H54 (cell line): ENCODE measurements around the gene TOP3B.

ENCODE experiments used
- DNase-seq: peaks from one replicate; pipeline ENCODE4 v3.0.0; 2011; ENCODE audit warnings: low spot score, mixed read lengths; ENCODE audit not compliant: insufficient read length
- FAIRE-seq: peaks from 3 replicates; lab custom pipeline; 2011; peaks lifted over from hg19 to GRCh38; lab: Jason Lieb, UNC
- POLR2A ChIP-seq: IDR thresholded peaks from 2 replicates; pipeline ENCODE4 v1.6.1; 2011; ENCODE audit warnings: low read depth, mild to moderate bottlenecking, low read length

The TOP3B gene

GRCh38 chr22:21966643-21967516 lies 15.7 kb downstream of the TOP3B start:
- no peak for FAIRE-seq
- no peak for DNase-seq
- no peak for TF ChIP-seq POLR2A

DNA sequence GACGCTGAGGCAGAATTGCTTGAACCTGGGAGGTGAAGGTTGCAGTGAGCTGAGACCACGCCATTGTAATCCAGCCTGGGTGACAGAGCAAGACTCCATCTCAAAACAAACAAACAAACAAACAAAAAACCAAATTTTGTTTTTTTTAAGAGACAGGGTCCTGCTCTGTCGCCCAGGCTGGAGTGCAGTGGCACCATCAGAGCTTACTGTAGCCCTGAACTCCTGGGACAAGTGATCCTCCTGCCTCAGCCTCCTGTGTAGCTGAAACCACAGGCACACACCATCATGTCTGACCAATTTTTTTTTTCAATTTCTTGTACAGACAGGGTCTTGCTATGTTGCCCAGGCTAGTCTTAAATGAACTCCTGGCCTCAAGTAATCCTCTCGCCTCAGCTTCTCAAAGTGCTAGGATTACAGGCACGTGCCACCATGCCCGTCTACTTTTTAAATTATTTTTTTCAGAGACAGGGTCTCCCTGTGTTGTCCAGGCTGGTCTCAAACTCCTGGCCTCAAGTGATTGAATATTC lies 16.8 kb downstream of the TOP3B start:
- no peak for DNase-seq
- no peak for FAIRE-seq
- TF ChIP-seq POLR2A, result no peak

DNA sequence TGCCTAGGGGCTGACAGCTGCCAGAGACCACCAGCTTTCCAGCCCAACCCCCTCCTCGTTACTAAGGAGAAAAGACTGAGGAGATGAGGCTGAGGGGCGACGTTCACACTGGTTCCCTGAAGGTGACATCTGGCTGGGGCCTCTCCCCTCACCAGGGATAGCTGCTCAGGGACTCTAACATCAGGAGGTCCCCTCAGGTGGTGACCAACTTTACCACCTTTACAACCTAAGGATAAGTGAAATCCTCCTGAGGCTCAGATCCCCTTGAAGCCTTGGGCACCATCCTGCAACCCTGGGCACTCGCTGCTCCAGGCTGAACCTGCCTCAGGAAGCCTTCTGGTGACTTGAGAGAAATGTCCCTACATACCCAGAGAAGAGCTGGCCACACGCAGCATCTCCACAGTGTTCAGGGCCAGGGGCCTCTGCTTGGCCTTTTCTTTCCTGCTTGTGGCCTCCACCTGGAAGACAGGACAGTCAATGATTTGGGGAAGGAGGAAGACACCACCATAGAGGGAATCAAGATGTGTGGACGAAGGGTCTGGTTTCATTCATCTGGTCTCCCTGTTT lies 17.6 kb downstream of the TOP3B start:
- TF ChIP-seq POLR2A, result no peak
- FAIRE-seq, result no peak
- no peak for DNase-seq

- FAIRE-seq, result no peak
Measured at GRCh38 chr22:21964234-21964633, 18.4 kb downstream of the TOP3B start.

GRCh38 chr22:21963790-21964211 lies 18.8 kb downstream of the TOP3B start:
- no peak for DNase-seq
- no peak for TF ChIP-seq POLR2A
- FAIRE-seq, result no peak

More at GRCh38 chr22:21964234-21964633, 18.4 kb downstream of the TOP3B start:
- TF ChIP-seq POLR2A, result no peak
- no peak for DNase-seq

DNA sequence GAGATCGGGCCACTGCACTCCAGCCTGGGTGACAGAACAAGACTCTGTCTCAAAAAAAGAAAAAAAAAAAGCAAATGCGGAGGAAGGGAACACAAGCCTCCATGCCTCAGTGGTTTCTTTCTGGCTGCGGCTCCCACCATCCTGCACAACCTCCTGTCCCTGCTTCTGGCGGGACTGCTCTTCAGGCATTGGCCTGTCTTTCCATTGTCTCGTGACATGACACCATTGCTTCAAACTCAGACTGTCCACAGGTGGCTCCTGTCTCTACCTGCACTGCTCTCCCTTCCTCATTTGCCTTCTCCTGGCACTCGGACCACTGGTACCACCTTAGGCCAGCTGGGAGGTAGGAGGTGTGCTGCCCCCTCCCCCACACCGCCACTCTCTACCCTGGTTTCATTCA lies 19.3 kb downstream of the TOP3B start:
- FAIRE-seq (no peak), DNase-seq (no peak)
- TF ChIP-seq POLR2A, result no peak

DNA sequence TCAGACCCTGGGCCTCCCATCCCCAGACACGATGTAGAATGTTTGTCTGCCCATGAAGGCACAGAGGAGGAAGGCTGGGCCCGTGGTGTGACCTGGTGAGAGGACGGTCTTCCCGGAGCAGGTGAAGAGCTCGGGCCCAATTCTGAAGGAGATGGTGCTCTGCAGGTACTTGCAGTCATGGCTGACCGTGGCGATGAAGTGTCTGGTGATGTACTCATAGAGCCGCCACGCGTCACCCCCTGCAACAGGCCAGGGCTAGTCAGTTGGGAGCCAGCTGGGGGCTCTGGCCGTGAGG lies 20.0 kb downstream of the TOP3B start:
- DNase-seq, result no peak
- no peak for TF ChIP-seq POLR2A
- no peak for FAIRE-seq

GRCh38 chr22:21961886-21962654 lies 20.5 kb downstream of the TOP3B start:
- TF ChIP-seq POLR2A, result no peak
- FAIRE-seq (no peak), DNase-seq (peak; percentile 41)

DNA sequence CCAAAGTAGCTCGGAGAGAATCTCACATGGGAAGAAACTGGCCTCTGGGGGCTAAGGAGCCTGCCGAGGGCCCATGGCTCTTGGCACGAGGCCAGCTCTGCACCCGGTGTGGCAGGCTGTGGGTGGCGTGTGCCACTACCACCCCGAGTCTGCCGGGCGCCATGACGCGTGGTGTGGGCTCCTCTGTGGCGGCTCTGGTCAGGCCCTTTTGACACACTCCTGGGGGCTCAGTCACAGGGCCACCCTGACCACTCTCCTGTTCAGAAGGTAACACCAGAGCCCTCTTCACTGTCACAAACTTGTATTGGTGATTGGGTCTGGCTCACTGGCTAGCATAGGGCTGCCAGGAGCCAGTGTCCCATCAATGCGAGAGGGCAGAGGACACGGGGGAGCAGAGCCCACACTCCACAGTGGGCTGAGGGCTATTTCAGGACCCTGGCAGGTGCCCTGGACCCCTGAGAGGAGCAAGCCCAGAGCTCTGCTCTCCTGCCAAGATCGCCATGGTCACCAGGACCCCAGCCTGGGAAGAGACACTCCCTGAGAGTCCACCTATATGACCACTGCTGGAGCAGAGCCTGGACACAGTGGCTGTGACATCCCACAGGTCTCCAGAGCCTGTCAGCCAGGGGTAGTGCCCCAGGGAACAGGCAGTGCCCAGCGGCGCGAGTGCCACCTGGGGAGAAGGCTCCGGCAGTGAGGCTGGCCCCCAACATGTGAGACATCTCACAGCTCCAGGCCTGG lies 21.3 kb downstream of the TOP3B start:
- no peak for TF ChIP-seq POLR2A
- DNase-seq (no peak), FAIRE-seq (no peak)

GRCh38 chr22:21960200-21961126 lies 22.1 kb downstream of the TOP3B start:
- FAIRE-seq (no peak), DNase-seq (no peak)
- no peak for TF ChIP-seq POLR2A

- FAIRE-seq (no peak), DNase-seq (no peak)
- TF ChIP-seq POLR2A, result no peak
Measured at GRCh38 chr22:21959274-21960074, 23.1 kb downstream of the TOP3B start.
